MCF 10A (cell line): ENCODE measurements around the gene QPRT. TPM values are rescaled to one million over a fixed set of nuclear protein-coding genes. Genes with fewer than 3 reads are reported as not detected.
"Not testable (repeated sequence)": the region's sequence is repeated elsewhere in the genome, so short reads cannot be mapped to it uniquely, and the experiment has no call there.

Source experiments
- BruUV-seq: library from RNA; stranded (reverse); fragments of 400-500 nt; replicated peaks from 2 replicates; lab custom pipeline; 2021; lab: Mats Ljungman, UMichigan
- CTCF ChIA-PET: fragments of 300-600 bp; sonication (Branson Sonifier 250); formaldehyde crosslinking; extraction: SDS; loops from one replicate; lab custom pipeline; 2021; ENCODE audit warnings: antibody characterized with exemption, inconsistent platforms; lab: Yijun Ruan, JAX
- POLR2A ChIA-PET: fragments of 300-600, 350-650 bp; sonication (Branson Sonifier 250); formaldehyde crosslinking; extraction: SDS; loops from one replicate; lab custom pipeline; 2020; ENCODE audit warnings: antibody characterized with exemption, inconsistent platforms; lab: Yijun Ruan, JAX
- DNase-seq: peaks from one replicate; pipeline ENCODE4 v3.0.0-alpha.2; 2018; ENCODE audit not compliant: unreplicated experiment
- H3K27ac Mint-ChIP-seq: one replicate; pipeline ENCODE4 v1.8.0; 2022; ENCODE audit warnings: mild to moderate bottlenecking, low read depth, mixed read lengths; ENCODE audit not compliant: unreplicated experiment
- H3K27me3 Mint-ChIP-seq: one replicate; pipeline ENCODE4 v1.8.0; 2022; ENCODE audit warnings: mixed read lengths; ENCODE audit not compliant: insufficient read depth, unreplicated experiment
- H3K36me3 Mint-ChIP-seq: one replicate; pipeline ENCODE4 v1.8.0; 2022; ENCODE audit warnings: mild to moderate bottlenecking, moderate library complexity, mixed read lengths; ENCODE audit not compliant: insufficient read depth, unreplicated experiment
- H3K4me1 Mint-ChIP-seq: one replicate; pipeline ENCODE4 v1.8.0; 2022; ENCODE audit warnings: mixed read lengths; ENCODE audit not compliant: insufficient read depth, unreplicated experiment
- H3K4me3 Mint-ChIP-seq: one replicate; pipeline ENCODE4 v1.8.0; 2022; ENCODE audit warnings: mild to moderate bottlenecking, moderate library complexity, mixed read lengths; ENCODE audit not compliant: unreplicated experiment
- H3K9me3 Mint-ChIP-seq: one replicate; pipeline ENCODE4 v1.8.0; 2022; ENCODE audit warnings: mixed read lengths; ENCODE audit not compliant: unreplicated experiment
- CTCF ChIP-seq: fragments of 200-600 bp; IDR thresholded peaks from one replicate; pipeline ENCODE4 v1.8.0; 2022; ENCODE audit warnings: antibody characterized with exemption, mild to moderate bottlenecking; ENCODE audit not compliant: unreplicated experiment
- intact Hi-C: fragments of 100-400 bp; cut with micrococcal nuclease; formaldehyde crosslinking; loops from 2 replicates; pipeline ENCODE4 v1.14.1; 2022
- total RNA-seq: library from RNA; stranded (reverse); gene quantifications from 2 replicates; pipeline ENCODE4 v1.2.3, GENCODE V29; 2022

The QPRT gene
- total RNA-seq, 1 experiment from 2014 or later, result not detected

- TF ChIP-seq CTCF, result no peak
- Mint-ChIP-seq H3K27me3 (no peaks in the 10 kb centered on the region), H3K4me1 (no peaks in the 10 kb centered on the region), H3K36me3 (peaks cover 6% of the 10 kb centered on the region), H3K4me3 (no peak overlapping the region), H3K9me3 (no peaks in the 10 kb centered on the region), H3K27ac (no peak overlapping the region)
- intact Hi-C loops, result no loop called here
- CTCF ChIA-PET, result interaction anchor here (0.5 kb wide), 1 partner anchor 58 kb away, joined by 3 read pairs; no protein-coding TSS in a partner anchor
- POLR2A ChIA-PET, result interaction anchor here (0.5 kb wide), 1 partner anchor 33 kb away, joined by 3 read pairs; no protein-coding TSS in a partner anchor
- DNase-seq, result no peak
- BruUV-seq, result no TSS peak
Measured at GRCh38 chr16:29651774-29652349, 27.1 kb upstream of the QPRT start.

- no peaks in the 10 kb centered on the region for H3K27me3 Mint-ChIP-seq
- H3K9me3 Mint-ChIP-seq, result no peaks in the 10 kb centered on the region
- no peak for DNase-seq
- POLR2A ChIA-PET, result interaction anchor here (0.6 kb wide), 1 partner anchor 50 kb away, joined by 3 read pairs; no protein-coding TSS in a partner anchor
- CTCF ChIA-PET, result no interaction called here
- peaks cover 6% of the 10 kb centered on the region for H3K36me3 Mint-ChIP-seq
- no peak for TF ChIP-seq CTCF
- no peak overlapping the region for H3K27ac Mint-ChIP-seq
- H3K4me1 Mint-ChIP-seq, result no peaks in the 10 kb centered on the region
- intact Hi-C loops, result no loop called here
- BruUV-seq, result no TSS peak
- H3K4me3 Mint-ChIP-seq, result no peak overlapping the region
Measured at GRCh38 chr16:29653471-29653870, 25.5 kb upstream of the QPRT start.

- H3K4me1 Mint-ChIP-seq, H3K36me3 Mint-ChIP-seq, H3K27ac Mint-ChIP-seq, H3K9me3 Mint-ChIP-seq, H3K4me3 Mint-ChIP-seq, DNase-seq, BruUV-seq, intact Hi-C loops, H3K27me3 Mint-ChIP-seq: not testable (repeated sequence)
- POLR2A ChIA-PET, result interaction anchor here (0.6 kb wide), 1 partner anchor 51 kb away, joined by 3 read pairs; no protein-coding TSS in a partner anchor
- CTCF ChIA-PET, result interaction anchor here (0.7 kb wide), 1 partner anchor 33 kb away, joined by 6 read pairs; no protein-coding TSS in a partner anchor
Measured at GRCh38 chr16:29653890-29654289, 25.1 kb upstream of the QPRT start.

- BruUV-seq, result no TSS peak
- TF ChIP-seq CTCF, result no peak
- no peaks in the 10 kb centered on the region for H3K4me1 Mint-ChIP-seq
- no peaks in the 10 kb centered on the region for H3K36me3 Mint-ChIP-seq
- H3K27ac Mint-ChIP-seq, result no peak overlapping the region
- intact Hi-C loops, result no loop called here
- H3K4me3 Mint-ChIP-seq, result no peak overlapping the region
- H3K9me3 Mint-ChIP-seq, result no peaks in the 10 kb centered on the region
- H3K27me3 Mint-ChIP-seq, result no peaks in the 10 kb centered on the region
- CTCF ChIA-PET, result interaction anchor here (0.5 to 0.7 kb wide), 2 partner anchors 751 to 1335 kb away, joined by 3 to 5 read pairs; no protein-coding TSS in a partner anchor
- DNase-seq, result no peak
- POLR2A ChIA-PET, result interaction anchor here (1.2 kb wide), 1 partner anchor 15 kb away, joined by 3 read pairs; no protein-coding TSS in a partner anchor
Measured at GRCh38 chr16:29656688-29657523, 22.1 kb upstream of the QPRT start.
